Left kidney (tissue), 2 donors: Measurements from ENCODE around the gene FAM110C. TPM values are rescaled to one million over a fixed set of nuclear protein-coding genes. Genes with fewer than 3 reads are reported as not detected.

Experiments
- DNase-seq: peaks from one replicate; pipeline ENCODE4 v3.0.0-alpha.2; 2013
- polyA plus RNA-seq: library from polyadenylated mRNA; unstranded; fragments of 120-200 nt; gene quantifications from one replicate; pipeline ENCODE4 v1.2.1, GENCODE V29; 2013; ENCODE audit not compliant: insufficient read length

Gene FAM110C
- polyA plus RNA-seq, 1 donor = 15.4 TPM

DNA sequence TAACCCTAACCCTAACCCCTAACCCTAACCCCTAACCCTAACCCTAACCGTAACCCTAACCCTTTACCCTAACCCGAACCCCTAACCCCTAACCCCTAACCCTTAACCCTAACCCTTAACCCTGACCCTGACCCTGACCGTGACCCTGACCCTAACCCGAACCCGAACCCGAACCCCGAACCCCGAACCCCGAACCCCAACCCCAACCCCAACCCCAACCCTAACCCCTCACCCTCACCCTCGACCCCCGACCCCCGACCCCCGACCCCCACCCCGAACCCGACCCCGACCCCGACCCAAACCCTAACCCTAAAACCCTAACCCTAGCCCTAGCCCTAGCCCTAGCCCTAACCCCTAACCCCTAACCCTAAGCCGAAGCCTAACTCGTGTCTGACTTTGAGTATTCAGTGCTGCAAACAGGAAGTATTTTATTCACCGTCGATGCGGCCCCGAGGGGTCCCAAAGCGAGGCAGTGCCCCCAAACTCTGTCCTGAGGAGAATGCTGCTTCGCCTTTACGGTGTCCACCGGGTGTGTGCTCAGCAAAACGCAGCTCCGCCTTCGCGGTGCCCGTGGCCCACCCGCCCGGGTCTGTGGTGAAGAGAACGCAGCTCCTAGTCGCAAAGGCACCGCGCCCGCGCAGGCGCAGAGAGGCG, 36.0 kb downstream of the FAM110C start:
- DNase-seq = no peak

Other genes with a start within 250 kb of the FAM110C start
- 141 TPM for gene SH3YL1, start 217.5 kb upstream of the FAM110C start, polyA plus RNA-seq
- gene ACP1, start 218.4 kb upstream of the FAM110C start, polyA plus RNA-seq = 163 TPM
- 4.9 TPM for gene ALKAL2, start 241.6 kb upstream of the FAM110C start, polyA plus RNA-seq